Right lobe of liver (tissue), 6 donors: ENCODE results near the gene RNASET2. TPM values are rescaled to one million over a fixed set of nuclear protein-coding genes. Genes with fewer than 3 reads are reported as not detected.

Source experiments
- ATAC-seq, 4 donors: fragments of 200-7000 bp; cut with Tn5 transposase; one replicate each; pipeline ENCODE4 v1.9.1; 2020; ENCODE audit warnings: mild to moderate bottlenecking in 4 of 4, moderate library complexity in 4 of 4
- DNase-seq, 3 donors: peaks; one replicate each; pipeline ENCODE4 v3.0.0-alpha.2; 2020
- H3K27ac ChIP-seq, 3 donors: fragments of 200-600 bp; one replicate each; pipeline ENCODE4 v1.8.0; 2022
- H3K27me3 ChIP-seq, 2 donors: fragments of 200-600 bp; one replicate each; pipeline ENCODE4 v1.8.0; 2022
- H3K36me3 ChIP-seq, 4 donors: fragments of 200-600 bp; sonication (generic) in 1 of 4; one replicate each; pipeline versions ENCODE4 v1.5.1 to v1.8.0; 2017 to 2022; ENCODE audit warnings: control low read depth in 1 of 4
- H3K4me1 ChIP-seq, 4 donors: fragments of 200-600 bp; sonication (generic) in 1 of 4; one replicate each; pipeline versions ENCODE4 v1.5.1 to v1.8.0; 2017 to 2022; ENCODE audit warnings: control low read depth in 1 of 4
- H3K4me3 ChIP-seq, 3 donors: fragments of 200-600 bp; one replicate each; pipeline ENCODE4 v1.8.0; 2022
- H3K9me3 ChIP-seq, 4 donors: fragments of 200-600 bp; sonication (generic) in 1 of 4; one replicate each; pipeline versions ENCODE4 v1.5.1 to v1.8.0; 2017 to 2022; ENCODE audit warnings: control low read depth in 1 of 4
- POLR2A ChIP-seq: fragments of 450-650 bp; IDR thresholded peaks from one replicate; pipeline ENCODE4 v1.6.1; 2017; ENCODE audit warnings: antibody characterized with exemption, mild to moderate bottlenecking
- WGBS: methylation state at CpG from one replicate; pipeline ENCODE4 v1.1.6; 2018; ENCODE audit warnings: low coverage, low lambda C conversion rate; ENCODE audit not compliant: insufficient coverage; ENCODE audit errors: missing lambda C conversion rate; 5-methylcytosine and 5-hydroxymethylcytosine counted together
- intact Hi-C, 2 donors: fragments of 100-400 bp; cut with DNase I; formaldehyde crosslinking; loops; one replicate each; pipeline versions ENCODE4 v1.11.2 to v1.14.1; 2022
- total RNA-seq, 6 experiments: library from RNA; depleted of rRNA in 2 of 6; stranded (reverse); fragments of >200 nt in 2 of 6; fragmentation: NEBNext Ultra II Directional in 3 of 6; extraction: Animal tissue kit (Norgen Biotek cat#: 25700) in 3 of 6; gene quantifications; one replicate each; pipeline versions ENCODE4 v1.1.0 to v1.2.4, GENCODE V29; 2016 to 2023
- TF ChIP-seq, protein P1 (sequence below), 4 donors: fragments of 200-600 bp in 3 of 4; fragments of 450-650 bp in 1 of 4; IDR thresholded peaks; one replicate each; pipeline versions ENCODE4 v1.5.1 to v1.8.0; 2016 to 2022; ENCODE audit warnings: antibody characterized with exemption in 4 of 4, mild to moderate bottlenecking in 2 of 4
- donor health status: DM: no; HTN: yes; CAD: no.
- donor health status: DM: no; HTN: no; CAD: no.
- donor health status: DM: no; HTN: no; CAD: no.
- donor health status: DM: no; HTN: yes; CAD: no.
- donor health status: DM: no; HTN: yes; CAD: no.

The RNASET2 gene
- total RNA-seq, 6 experiments from 2014 or later: 21.7 to 48.4 (median 30.8) TPM

DNA sequence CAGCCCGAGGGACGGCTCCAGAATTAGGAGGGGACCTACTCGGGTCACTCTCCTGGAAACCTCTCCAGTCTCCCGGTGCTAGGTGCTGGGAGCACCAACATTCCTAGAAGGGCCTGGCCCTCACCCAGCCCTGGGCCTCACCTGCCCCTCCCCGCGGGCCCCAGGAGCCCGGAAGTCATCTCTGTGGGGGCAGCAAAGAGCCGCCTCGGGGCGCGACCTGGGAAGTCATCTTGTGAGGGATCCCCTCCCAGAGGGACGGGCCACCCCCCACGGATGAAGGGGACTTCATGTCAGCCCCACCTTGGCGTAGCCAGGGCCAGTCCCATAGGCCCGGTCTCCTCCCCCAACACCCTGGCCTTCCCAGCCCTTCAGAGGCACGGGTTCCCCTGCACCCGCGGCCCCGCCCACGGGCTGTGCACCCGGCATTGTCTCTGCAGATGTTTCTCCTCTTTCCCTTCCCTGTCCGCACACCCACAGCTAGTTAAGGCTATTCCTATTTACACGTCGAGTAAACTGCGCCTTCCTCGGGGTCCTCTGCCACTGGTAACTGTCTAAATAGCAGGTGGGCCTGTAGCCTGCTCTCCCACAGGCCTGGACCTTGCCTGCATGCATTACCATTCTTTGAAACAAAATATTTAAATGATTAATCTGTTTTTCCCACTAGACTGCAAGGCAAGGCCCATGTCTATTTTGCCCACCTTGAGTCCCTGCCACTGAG lies 896 bp upstream of the RNASET2 start:
- H3K27ac ChIP-seq: peak overlapping the region; percentile 68 to 84 (median 84)
- H3K27me3 ChIP-seq: no peaks in the 10 kb centered on the region
- H3K4me3 ChIP-seq: peak overlapping the region; percentile 86 to 97 (median 87)
- ATAC-seq (peak; percentile 19 to 40 (median 34)), DNase-seq (peak; percentile 64 to 75 (median 64))
- 26% methylated on average over 9 of the region's 26 CpGs for WGBS
- peaks cover 0 to 3% (median 0%) of the 10 kb centered on the region in 4 donors for H3K4me1 ChIP-seq
- H3K9me3 ChIP-seq: no peaks in the 10 kb centered on the region
- intact Hi-C loops: no loop called here
- H3K36me3 ChIP-seq: no peaks in the 10 kb centered on the region
- no peak for TF ChIP-seq POLR2A
- TF ChIP-seq, protein P1, sequence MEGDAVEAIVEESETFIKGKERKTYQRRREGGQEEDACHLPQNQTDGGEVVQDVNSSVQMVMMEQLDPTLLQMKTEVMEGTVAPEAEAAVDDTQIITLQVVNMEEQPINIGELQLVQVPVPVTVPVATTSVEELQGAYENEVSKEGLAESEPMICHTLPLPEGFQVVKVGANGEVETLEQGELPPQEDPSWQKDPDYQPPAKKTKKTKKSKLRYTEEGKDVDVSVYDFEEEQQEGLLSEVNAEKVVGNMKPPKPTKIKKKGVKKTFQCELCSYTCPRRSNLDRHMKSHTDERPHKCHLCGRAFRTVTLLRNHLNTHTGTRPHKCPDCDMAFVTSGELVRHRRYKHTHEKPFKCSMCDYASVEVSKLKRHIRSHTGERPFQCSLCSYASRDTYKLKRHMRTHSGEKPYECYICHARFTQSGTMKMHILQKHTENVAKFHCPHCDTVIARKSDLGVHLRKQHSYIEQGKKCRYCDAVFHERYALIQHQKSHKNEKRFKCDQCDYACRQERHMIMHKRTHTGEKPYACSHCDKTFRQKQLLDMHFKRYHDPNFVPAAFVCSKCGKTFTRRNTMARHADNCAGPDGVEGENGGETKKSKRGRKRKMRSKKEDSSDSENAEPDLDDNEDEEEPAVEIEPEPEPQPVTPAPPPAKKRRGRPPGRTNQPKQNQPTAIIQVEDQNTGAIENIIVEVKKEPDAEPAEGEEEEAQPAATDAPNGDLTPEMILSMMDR (IDR thresholded peaks at IDR 0.05): no peak

GRCh38 chr6:166955865-166956443 lies 396 bp downstream of the RNASET2 start:
- intact Hi-C loops: no loop called here
- ATAC-seq: peak; percentile 20 to 53 (median 42)
- DNase-seq: peak in 2 of 3 donors; percentile 49 to 60
- peak overlapping the region in 2 of 3 donors; percentile 45 to 84 for H3K27ac ChIP-seq
- H3K4me1 ChIP-seq: peaks cover 0 to 3% (median 0%) of the 10 kb centered on the region in 4 donors
- H3K36me3 ChIP-seq: no peaks in the 10 kb centered on the region
- peak overlapping the region; percentile 86 to 97 (median 87) for H3K4me3 ChIP-seq
- no peaks in the 10 kb centered on the region for H3K27me3 ChIP-seq
- no peaks in the 10 kb centered on the region for H3K9me3 ChIP-seq
- no peak for TF ChIP-seq POLR2A
- TF ChIP-seq, protein P1 (IDR thresholded peaks at IDR 0.05): no peak
- 0% methylated on average over 14 of the region's 54 CpGs for WGBS

DNA sequence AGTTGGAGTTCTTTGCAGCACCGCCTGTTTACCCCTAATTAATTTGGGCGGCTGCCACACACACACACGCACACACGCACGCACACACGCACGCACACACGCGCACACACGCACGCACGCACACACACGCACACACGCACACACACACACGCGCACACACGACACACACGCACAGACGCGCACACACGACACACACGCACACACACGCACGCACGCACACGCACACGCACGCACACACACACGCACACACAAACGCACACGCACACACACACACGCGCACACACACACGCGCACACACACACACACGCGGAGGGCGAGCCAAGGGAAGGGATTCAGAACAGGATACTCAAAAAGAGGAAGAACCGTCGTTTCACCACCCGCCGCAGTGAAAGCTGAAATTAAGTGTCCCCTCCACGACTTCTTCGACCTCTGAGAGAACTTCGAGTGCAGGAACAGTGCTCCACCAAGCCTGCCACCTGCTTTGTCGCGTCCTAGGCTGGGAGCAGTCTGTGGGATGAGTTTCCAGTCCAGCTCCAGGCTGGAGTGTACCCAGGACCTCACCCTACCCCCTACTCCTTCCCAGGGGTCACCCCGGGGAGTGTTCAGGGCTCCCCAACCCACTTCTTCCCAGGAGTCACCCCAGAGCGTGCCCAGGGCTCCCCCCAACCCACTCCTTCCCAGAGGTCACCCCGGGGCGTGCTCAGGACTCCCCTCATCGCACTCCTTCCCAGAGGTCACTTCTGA lies 1.1 kb downstream of the RNASET2 start:
- TF ChIP-seq, protein P1 (IDR thresholded peaks at IDR 0.05): no peak
- no peak for TF ChIP-seq POLR2A
- 76% methylated on average over 45 of the region's 52 CpGs for WGBS
- no peak for ATAC-seq

GRCh38 chr6:166954118-166954713 lies 2.1 kb downstream of the RNASET2 start:
- Histone ChIP-seq H3K36me3 (no peaks in the 10 kb centered on the region), H3K4me3 (no peak overlapping the region), H3K4me1 (peaks cover 0 to 3% (median 0%) of the 10 kb centered on the region in 4 donors), H3K9me3 (no peaks in the 10 kb centered on the region), H3K27me3 (no peaks in the 10 kb centered on the region), H3K27ac (no peak overlapping the region)
- intact Hi-C loops: no loop called here
- ATAC-seq (no peak), DNase-seq (no peak)
- WGBS: 93% methylated on average over 5 of the region's 6 CpGs
- no peak for TF ChIP-seq POLR2A
- TF ChIP-seq, protein P1 (IDR thresholded peaks at IDR 0.05): no peak

More for the DNA sequence above, 1.1 kb downstream of the RNASET2 start:
- peak overlapping the region in 2 of 3 donors; percentile 45 to 84 for H3K27ac ChIP-seq
- intact Hi-C loops: no loop called here
- H3K4me1 ChIP-seq: peaks cover 0 to 3% (median 0%) of the 10 kb centered on the region in 4 donors
- no peaks in the 10 kb centered on the region for H3K9me3 ChIP-seq
- H3K36me3 ChIP-seq: no peaks in the 10 kb centered on the region
- H3K4me3 ChIP-seq: peak overlapping the region; percentile 86 to 97 (median 87)
- DNase-seq: peak in 2 of 3 donors; percentile 47 to 64
- no peaks in the 10 kb centered on the region for H3K27me3 ChIP-seq
